GM12875 (cell line): ENCODE measurements around the gene KCTD17.

Experiments used
- H3K4me3 ChIP-seq: one replicate; pipeline ENCODE4 v1.5.1; 2011; ENCODE audit warnings: low read depth, low read length, control low read depth
- CTCF ChIP-seq: IDR thresholded peaks from 2 replicates; pipeline ENCODE4 v1.5.1; 2011; ENCODE audit warnings: low read depth, mild to moderate bottlenecking, control low read depth, inconsistent platforms, low read length, moderate library complexity, borderline replicate concordance; ENCODE audit not compliant: insufficient read depth

Gene KCTD17

GRCh38 chr22:37089434-37089833, 37.9 kb downstream of the KCTD17 start:
- H3K4me3 ChIP-seq, result no peak overlapping the region
- no peak for TF ChIP-seq CTCF

- TF ChIP-seq CTCF, result no peak
- H3K4me3 ChIP-seq, result no peak overlapping the region
Observed at GRCh38 chr22:37090920-37091695, 39.6 kb downstream of the KCTD17 start.

GRCh38 chr22:37091994-37092393, 40.5 kb downstream of the KCTD17 start:
- no peak overlapping the region for H3K4me3 ChIP-seq
- TF ChIP-seq CTCF, result no peak

GRCh38 chr22:37092997-37093396, 41.5 kb downstream of the KCTD17 start:
- H3K4me3 ChIP-seq, result no peak overlapping the region
- no peak for TF ChIP-seq CTCF

- H3K4me3 ChIP-seq, result no peak overlapping the region
- TF ChIP-seq CTCF, result no peak
Observed at GRCh38 chr22:37094239-37094638, 42.7 kb downstream of the KCTD17 start.

GRCh38 chr22:37095113-37095512, 43.6 kb downstream of the KCTD17 start:
- no peak overlapping the region for H3K4me3 ChIP-seq
- no peak for TF ChIP-seq CTCF

- H3K4me3 ChIP-seq, result no peak overlapping the region
- TF ChIP-seq CTCF, result no peak
Observed at GRCh38 chr22:37097346-37097745, 45.8 kb downstream of the KCTD17 start.
